ENCODE data around the gene PTPRN2. TPM values are rescaled to one million over a fixed set of nuclear protein-coding genes. Genes with fewer than 3 reads are reported as not detected.

PTPRN2 gene
- total and polyA plus RNA-seq, 2 of the 8 experiments (the other 6 are each of a cell fraction or from before 2014, with no cell fraction given): 2.6 to 4.5 TPM

DNA sequence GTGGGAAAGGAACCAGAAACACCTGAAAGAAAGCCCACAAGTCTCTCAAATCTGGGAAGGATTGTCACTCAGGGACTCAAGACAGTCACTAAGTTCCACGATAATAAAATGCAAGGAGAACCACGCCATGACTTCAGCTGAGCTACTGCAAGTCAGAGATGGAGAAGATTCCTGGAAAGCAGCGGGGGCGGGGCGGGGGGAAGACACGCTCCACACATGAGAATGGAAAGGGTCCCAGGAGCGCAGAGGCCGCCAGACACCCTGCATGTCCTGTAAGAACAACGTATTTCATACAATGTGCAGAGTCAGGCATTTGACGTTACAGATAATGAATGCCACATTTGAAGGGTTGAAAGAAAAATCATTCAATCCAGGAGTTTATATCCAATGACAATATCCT lies 448.1 kb downstream of the PTPRN2 start:
- POLR2A ChIA-PET (ENCODE audit: partially characterized antibody): no interaction called here
- no peak overlapping the region for H4K8ac ChIP-seq (ENCODE audit: extremely low read depth, insufficient read depth, low read length)
- no peak overlapping the region for H3K56ac ChIP-seq (replicated peaks; ENCODE audit: insufficient read length, low read depth, low read length)
- no peaks in the 10 kb centered on the region for H4K20me1 ChIP-seq (replicated peaks in 1 of 2; ENCODE audit: control insufficient read depth in 1 of 2, insufficient read depth in 2 of 2, low read length in 2 of 2)
- no peaks in the 10 kb centered on the region for H3K23me2 ChIP-seq (ENCODE audit: low read depth, low read length)
- no peak overlapping the region for H3K27ac ChIP-seq (ENCODE audit: low read depth, low read length)
- no peak overlapping the region for H3K9ac ChIP-seq (replicated peaks in 1 of 4; ENCODE audit: extremely low read depth in 1 of 4, low read depth in 3 of 4, low read length in 3 of 4)
- H3K79me2 ChIP-seq (ENCODE audit: control insufficient read depth in 1 of 2, insufficient read depth in 2 of 2, low read length in 2 of 2): no peaks in the 10 kb centered on the region
- H3K79me1 ChIP-seq (ENCODE audit: low read depth, low read length): no peaks in the 10 kb centered on the region
- TF ChIP-seq EZH2 (IDR thresholded peaks at IDR 0.05; ENCODE audit: low read depth, low read length, severe bottlenecking): no peak
- no peak for TF ChIP-seq PHF8 (conservative IDR thresholded peaks at IDR 0.05; ENCODE audit: low read depth, low read length)
- no peak for TF ChIP-seq USF2 (IDR thresholded peaks at IDR 0.05; ENCODE audit: low read length)
- TF ChIP-seq CHD2 (IDR thresholded peaks at IDR 0.05; ENCODE audit: low read length): no peak
- H4K91ac ChIP-seq (replicated peaks; ENCODE audit: insufficient read length, low read length): no peak overlapping the region
- H3K36me3 ChIP-seq (ENCODE audit: control insufficient read depth in 2 of 4, insufficient read depth in 4 of 4, low read length in 3 of 4): no peaks in the 10 kb centered on the region
- no peak overlapping the region for H3K23ac ChIP-seq (ENCODE audit: insufficient read length)
- H3K9me3 ChIP-seq (ENCODE audit: insufficient read depth in 2 of 2, low read depth in 1 of 2, low read length in 1 of 2): peaks cover 3 to 57% of the 10 kb centered on the region in 2 experiments; a peak in 3 of 4 replicates
- H2BK12ac ChIP-seq (ENCODE audit: low read depth, low read length): no peak overlapping the region
- H2BK20ac ChIP-seq (ENCODE audit: low read length): no peak overlapping the region
- no peak overlapping the region for H2BK5ac ChIP-seq (ENCODE audit: low read depth, low read length)
- no peak overlapping the region for H2AK5ac ChIP-seq (ENCODE audit: low read depth, low read length)
- no peak for DNase-seq (ENCODE audit: low read depth in 1 of 2, low spot score in 2 of 2)
- H2AFZ ChIP-seq (ENCODE audit: low read length): no peak overlapping the region
- H3K27me3 ChIP-seq (replicated peaks in 1 of 4; ENCODE audit: control insufficient read depth in 3 of 4, extremely low read depth in 1 of 4, insufficient read depth in 3 of 4, low read length in 3 of 4): no peaks in the 10 kb centered on the region
- 87% methylated on average over 10 of the region's 10 CpGs; no CpG with 5 or more reads in 1 of the 2 experiments for WGBS, 2 experiments (ENCODE audit: extremely low coverage in 1 of 2, insufficient coverage in 1 of 2, insufficient read length in 1 of 2, insufficient replicate concordance in 2 of 2, low coverage in 1 of 2, low lambda C conversion rate in 2 of 2, missing lambda C conversion rate in 1 of 2)
- H4K5ac ChIP-seq (ENCODE audit: insufficient read length, low read depth, low read length): no peak overlapping the region
- H3K4me2 ChIP-seq (ENCODE audit: insufficient read depth in 1 of 2, low read depth in 2 of 2, low read length in 2 of 2): no peak overlapping the region
- H2BK15ac ChIP-seq (ENCODE audit: low read length): no peak overlapping the region
- no peak overlapping the region for H3K18ac ChIP-seq (ENCODE audit: extremely low read depth, low read length)
- H2BK120ac ChIP-seq (replicated peaks; ENCODE audit: low read depth, low read length): no peak overlapping the region
- H3K14ac ChIP-seq (ENCODE audit: insufficient read length): no peak overlapping the region
- CTCF ChIA-PET (ENCODE audit: partially characterized antibody): interaction anchor here (0.6 to 1.0 kb wide), 2 partner anchors 46 to 216 kb away, joined by 3 to 4 read pairs; no protein-coding TSS in a partner anchor
- no peak overlapping the region for H3K4ac ChIP-seq (replicated peaks; ENCODE audit: insufficient read length, low read depth, low read length)
- no peaks in the 10 kb centered on the region for H3K4me1 ChIP-seq (replicated peaks in 1 of 4; ENCODE audit: control insufficient read depth in 3 of 4, insufficient read depth in 4 of 4, low read length in 3 of 4)
- H3K4me3 ChIP-seq (ENCODE audit: extremely low read depth in 1 of 4, insufficient read depth in 2 of 4, low read depth in 3 of 4, low read length in 4 of 4): no peak overlapping the region
- FAIRE-seq: no peak

Data from H1 (cell line).